B cell (primary cell): ENCODE measurements around the gene SRGAP2C. TPM values are rescaled to one million over a fixed set of nuclear protein-coding genes. Genes with fewer than 3 reads are reported as not detected.
A peak's percentile ranks its signal among the peaks of the same experiment; 100 is the strongest.
"Not testable (repeated sequence)": the region's sequence is repeated elsewhere in the genome, so short reads cannot be mapped to it uniquely, and the experiment has no call there.

Experiments
- ATAC-seq: fragments of 200-7000 bp; cut with Tn5 transposase; one replicate; pipeline ENCODE4 v1.10.0; 2021; ENCODE audit warnings: low read depth, mild to moderate bottlenecking, moderate number of reproducible peaks, moderate library complexity
- CTCF ChIA-PET: fragments of 350-600 bp; sonication (Branson Sonifier 250); formaldehyde crosslinking; loops from one replicate; lab custom pipeline; 2021; ENCODE audit warnings: antibody characterized with exemption, inconsistent platforms; lab: Charles Lee
- POLR2A ChIA-PET: fragments of 350-600 bp; sonication (Branson Sonifier 250); formaldehyde crosslinking; loops from one replicate; lab custom pipeline; 2021; ENCODE audit warnings: antibody characterized with exemption; lab: Charles Lee
- DNase-seq: peaks from one replicate; pipeline ENCODE4 v3.0.0; 2013
- H2AFZ ChIP-seq: 2 replicates; pipeline ENCODE4 v1.6.1; 2012; ENCODE audit warnings: mild to moderate bottlenecking, low read depth, low read length; ENCODE audit not compliant: insufficient read depth, poor library complexity, severe bottlenecking
- H3K27ac ChIP-seq, 2 donors: 1 replicate in 1 of 2; 2 replicates in 1 of 2; pipeline ENCODE4 v1.5.1; 2012 to 2013; ENCODE audit warnings: low read length in 2 of 2, mild to moderate bottlenecking in 2 of 2, moderate library complexity in 1 of 2
- H3K27me3 ChIP-seq, 4 experiments: fragments of 200-600 bp in 1 of 4; sonication (generic) in 1 of 4; replicated peaks in 1 of 4; 1 replicate in 2 of 4; 2 replicates in 2 of 4; pipeline versions ENCODE4 v1.6.1 to v1.7.0; 2013 to 2016; ENCODE audit warnings: low read length in 3 of 4, mild to moderate bottlenecking in 2 of 4, mixed read lengths in 1 of 4, moderate library complexity in 1 of 4; ENCODE audit not compliant: insufficient read depth in 4 of 4, control insufficient read depth in 3 of 4; ENCODE audit errors: control extremely low read depth in 1 of 4
- H3K36me3 ChIP-seq, 2 experiments: replicated peaks in 1 of 2; 1 replicate in 1 of 2; 2 replicates in 1 of 2; pipeline versions ENCODE4 v1.6.1 to v1.7.1; 2013; ENCODE audit warnings: low read length in 1 of 2; ENCODE audit not compliant: insufficient read depth in 2 of 2, control insufficient read depth in 1 of 2; ENCODE audit errors: control extremely low read depth in 1 of 2, extremely low read depth in 1 of 2
- H3K4me1 ChIP-seq, 2 donors: fragments of 200-600 bp in 1 of 2; sonication (generic) in 1 of 2; 1 replicate in 1 of 2; 2 replicates in 1 of 2; pipeline versions ENCODE4 v1.5.1 to v1.6.1; 2013 to 2017; ENCODE audit warnings: low read length in 2 of 2; ENCODE audit not compliant: control insufficient read depth in 2 of 2, insufficient read depth in 2 of 2
- H3K4me2 ChIP-seq: replicated peaks from 2 replicates; pipeline ENCODE3; 2012; ENCODE audit warnings: mild to moderate bottlenecking, low read depth, low read length; ENCODE audit not compliant: poor library complexity, severe bottlenecking
- H3K4me3 ChIP-seq, 5 experiments: fragments of 200-600 bp in 1 of 5; sonication (generic) in 1 of 5; 1 replicate in 3 of 5; 2 replicates in 2 of 5; pipeline versions ENCODE4 v1.5.1 to v1.7.0; 2011 to 2016; ENCODE audit warnings: low read length in 4 of 5, mild to moderate bottlenecking in 4 of 5, low read depth in 2 of 5, control low read depth in 1 of 5, moderate library complexity in 1 of 5; ENCODE audit not compliant: insufficient read depth in 1 of 5; ENCODE audit errors: control extremely low read depth in 1 of 5, extremely low read depth in 1 of 5
- H3K79me2 ChIP-seq: fragments of 200-600 bp; sonication (generic); one replicate; pipeline ENCODE4 v1.6.0; 2016; ENCODE audit warnings: low read length; ENCODE audit not compliant: control insufficient read depth, insufficient read depth
- H3K9ac ChIP-seq: fragments of 200-600 bp; sonication (generic); 2 replicates; pipeline ENCODE4 v1.6.1; 2017; ENCODE audit warnings: mild to moderate bottlenecking, low read length, moderate library complexity
- H3K9me3 ChIP-seq, 3 donors: one replicate each; pipeline versions ENCODE4 v1.6.1 to v1.7.1; 2013; ENCODE audit warnings: low read length in 2 of 3; ENCODE audit not compliant: control insufficient read depth in 2 of 3, insufficient read depth in 1 of 3; ENCODE audit errors: control extremely low read depth in 1 of 3
- H4K20me1 ChIP-seq: 2 replicates; pipeline ENCODE4 v1.6.0; 2012; ENCODE audit warnings: mild to moderate bottlenecking, low read length; ENCODE audit not compliant: insufficient read depth, control insufficient read depth, poor library complexity, severe bottlenecking
- H3K27ac Mint-ChIP-seq: one replicate; pipeline ENCODE4 v1.8.0; 2021; ENCODE audit warnings: mixed read lengths
- H3K27me3 Mint-ChIP-seq: one replicate; pipeline ENCODE4 v1.8.0; 2021; ENCODE audit warnings: mixed read lengths
- H3K4me1 Mint-ChIP-seq: one replicate; pipeline ENCODE4 v1.8.0; 2021; ENCODE audit warnings: mixed read lengths
- H3K4me3 Mint-ChIP-seq: one replicate; pipeline ENCODE4 v1.8.0; 2021; ENCODE audit warnings: mixed read lengths
- H3K9me3 Mint-ChIP-seq: one replicate; pipeline ENCODE4 v1.8.0; 2022; ENCODE audit warnings: mixed read lengths; ENCODE audit not compliant: insufficient read depth
- WGBS: methylation state at CpG from one replicate; pipeline ENCODE4 v1.1.5; 2013; ENCODE audit warnings: missing lambda C conversion rate; ENCODE audit not compliant: insufficient coverage; 5-methylcytosine and 5-hydroxymethylcytosine counted together
- intact Hi-C: fragments of 100-400 bp; cut with micrococcal nuclease; formaldehyde crosslinking; loops from one replicate; pipeline ENCODE4 v1.10.0; 2022
- polyA plus RNA-seq: library from polyadenylated mRNA; depleted of rRNA; stranded (reverse); fragments of >200 nt; gene quantifications from 2 replicates; pipeline ENCODE4 v1.2.3, GENCODE V29; 2012
- total RNA-seq, 2 donors: library from RNA; stranded (reverse); fragments of 120-200 nt in 1 of 2; gene quantifications; 1 replicate in 1 of 2; 2 replicates in 1 of 2; pipeline versions ENCODE4 v1.2.3 to v1.2.4, GENCODE V29; 2013 to 2022

Gene SRGAP2C
- total and polyA plus RNA-seq, 2 donors (not counting 1 experiment from before 2014, with no cell fraction given) = 2.2 to 40.7 TPM

- intact Hi-C loops, H3K79me2 ChIP-seq, DNase-seq, H3K27ac Mint-ChIP-seq, H3K4me3 ChIP-seq, CTCF ChIA-PET, H3K4me1 Mint-ChIP-seq, H3K27me3 Mint-ChIP-seq, H3K9ac ChIP-seq, H3K36me3 ChIP-seq, H3K4me2 ChIP-seq, H3K27me3 ChIP-seq, H4K20me1 ChIP-seq, H3K9me3 ChIP-seq, H3K4me1 ChIP-seq, ATAC-seq, H2AFZ ChIP-seq, H3K9me3 Mint-ChIP-seq, POLR2A ChIA-PET, H3K4me3 Mint-ChIP-seq, H3K27ac ChIP-seq: not testable (repeated sequence)
- no CpG with 5 or more reads among the region's 8 CpGs for WGBS
Measured at GRCh38 chr1:121386319-121386948, 201.7 kb downstream of the SRGAP2C start.

- H3K36me3 ChIP-seq, H3K27me3 Mint-ChIP-seq, H3K4me3 Mint-ChIP-seq, H3K27me3 ChIP-seq, H3K27ac Mint-ChIP-seq, DNase-seq, H3K4me1 ChIP-seq, H3K79me2 ChIP-seq, POLR2A ChIA-PET, H3K9ac ChIP-seq, H3K4me3 ChIP-seq, H4K20me1 ChIP-seq, H3K9me3 Mint-ChIP-seq, H2AFZ ChIP-seq, H3K4me1 Mint-ChIP-seq, H3K9me3 ChIP-seq, H3K4me2 ChIP-seq, intact Hi-C loops, ATAC-seq, CTCF ChIA-PET, H3K27ac ChIP-seq: not testable (repeated sequence)
- no CpG with 5 or more reads among the region's 3 CpGs for WGBS
Measured at GRCh38 chr1:121389895-121390560, 205.3 kb downstream of the SRGAP2C start.

- H3K27ac Mint-ChIP-seq, CTCF ChIA-PET, POLR2A ChIA-PET, H3K4me1 ChIP-seq, H4K20me1 ChIP-seq, H3K9me3 Mint-ChIP-seq, H3K4me3 Mint-ChIP-seq, H3K4me3 ChIP-seq, H3K9me3 ChIP-seq, H3K4me2 ChIP-seq, H3K79me2 ChIP-seq, H2AFZ ChIP-seq, H3K27me3 Mint-ChIP-seq, ATAC-seq, H3K36me3 ChIP-seq, intact Hi-C loops, H3K9ac ChIP-seq, DNase-seq, H3K4me1 Mint-ChIP-seq, H3K27ac ChIP-seq: not testable (repeated sequence)
- no CpG with 5 or more reads among the region's 3 CpGs for WGBS
- peaks cover 0 to 11% (median 2%) of the 10 kb centered on the region in 4 experiments for H3K27me3 ChIP-seq
Measured at GRCh38 chr1:121392130-121392529, 207.4 kb downstream of the SRGAP2C start.

- intact Hi-C loops, H4K20me1 ChIP-seq, POLR2A ChIA-PET, H3K79me2 ChIP-seq, CTCF ChIA-PET, H3K27ac ChIP-seq, H3K4me1 ChIP-seq, ATAC-seq, H3K4me1 Mint-ChIP-seq, H2AFZ ChIP-seq, H3K36me3 ChIP-seq, H3K9me3 ChIP-seq, H3K27me3 Mint-ChIP-seq, H3K27ac Mint-ChIP-seq, H3K9me3 Mint-ChIP-seq: not testable (repeated sequence)
- H3K4me3 Mint-ChIP-seq = peak overlapping the region; percentile 83
- H3K4me3 ChIP-seq = peak overlapping the region in 3 of 5 experiments; percentile 46 to 54 (median 49)
- H3K27me3 ChIP-seq = peaks cover 0 to 11% (median 2%) of the 10 kb centered on the region in 4 experiments
- H3K9ac ChIP-seq = peak overlapping the region; percentile 43
- 2% methylated on average over 31 of the region's 38 CpGs for WGBS
- peak overlapping the region; percentile 53 for H3K4me2 ChIP-seq
- peak; percentile 30 for DNase-seq
Measured at GRCh38 chr1:121395718-121396201, 211.0 kb downstream of the SRGAP2C start.
